ENCODE data around the gene MRPL24.

GRCh38 chr1:156754219-156754618 is 13.3 kb upstream of the MRPL24 start:
- TF ChIP-seq CTCF (IDR thresholded peaks at IDR 0.05; ENCODE audit: low read depth, low read length, poor library complexity, severe bottlenecking) (no peak), EZH2phosphoT487 (IDR thresholded peaks at IDR 0.05; ENCODE audit: borderline replicate concordance, low read length) (no peak)
